ENCODE results near the gene CACNA1D.

Gene CACNA1D

GRCh38 chr3:53550005-53550620, 55.7 kb downstream of the CACNA1D start:
- CTCF ChIA-PET, result no interaction called here
- TF ChIP-seq LEF1 (IDR thresholded peaks at IDR 0.05; ENCODE audit: borderline replicate concordance) (no peak), SUZ12 (IDR thresholded peaks at IDR 0.05) (no peak), FOXM1 (IDR thresholded peaks at IDR 0.05; ENCODE audit: borderline replicate concordance) (no peak), NFRKB (IDR thresholded peaks at IDR 0.05) (no peak), FOXA1 (IDR thresholded peaks at IDR 0.05) (no peak)
- POLR2A ChIA-PET, result no interaction called here
- DNase-seq (ENCODE audit: extremely low spot score), result no peak

- ChIA-PET CTCF (no interaction called here), POLR2A (no interaction called here)
- DNase-seq (ENCODE audit: extremely low spot score), result no peak
- TF ChIP-seq ELF4 (IDR thresholded peaks at IDR 0.05), result no peak
- no peak for TF ChIP-seq FOXA1 (IDR thresholded peaks at IDR 0.05)
- TF ChIP-seq ZNF384 (IDR thresholded peaks at IDR 0.05), result no peak
- TF ChIP-seq CTBP1 (IDR thresholded peaks at IDR 0.05; ENCODE audit: borderline replicate concordance), result no peak
- TF ChIP-seq TARDBP (IDR thresholded peaks at IDR 0.05), result no peak
- no peak for TF ChIP-seq SUZ12 (IDR thresholded peaks at IDR 0.05)
- no peak for TF ChIP-seq NFRKB (IDR thresholded peaks at IDR 0.05)
- TF ChIP-seq PKNOX1 (IDR thresholded peaks at IDR 0.05), result no peak
Measured at GRCh38 chr3:53551324-53551723, 56.9 kb downstream of the CACNA1D start.

GRCh38 chr3:53552730-53553129, 58.3 kb downstream of the CACNA1D start:
- no peak for TF ChIP-seq CTBP1 (IDR thresholded peaks at IDR 0.05; ENCODE audit: borderline replicate concordance)
- no peak for TF ChIP-seq SP1 (IDR thresholded peaks at IDR 0.05)
- TF ChIP-seq SUZ12 (IDR thresholded peaks at IDR 0.05), result no peak
- TF ChIP-seq ZNF384 (IDR thresholded peaks at IDR 0.05), result no peak
- TF ChIP-seq PKNOX1 (IDR thresholded peaks at IDR 0.05), result no peak
- TF ChIP-seq L3MBTL2 (conservative IDR thresholded peaks at IDR 0.05), result no peak
- no peak for TF ChIP-seq ARNT (IDR thresholded peaks at IDR 0.05)
- TF ChIP-seq ELF4 (IDR thresholded peaks at IDR 0.05), result no peak
- no peak for TF ChIP-seq TARDBP (IDR thresholded peaks at IDR 0.05)
- no peak for TF ChIP-seq FOXM1 (IDR thresholded peaks at IDR 0.05; ENCODE audit: borderline replicate concordance)
- TF ChIP-seq HDGF (IDR thresholded peaks at IDR 0.05; ENCODE audit: borderline replicate concordance), result no peak
- no peak for TF ChIP-seq NFRKB (IDR thresholded peaks at IDR 0.05)
- DNase-seq (ENCODE audit: extremely low spot score), result no peak
- ChIA-PET CTCF (no interaction called here), POLR2A (no interaction called here)

- no peak for DNase-seq (ENCODE audit: extremely low spot score)
- TF ChIP-seq LEF1 (IDR thresholded peaks at IDR 0.05; ENCODE audit: borderline replicate concordance) (no peak), PKNOX1 (IDR thresholded peaks at IDR 0.05) (no peak), CTBP1 (IDR thresholded peaks at IDR 0.05; ENCODE audit: borderline replicate concordance) (no peak), ELF4 (IDR thresholded peaks at IDR 0.05) (no peak), TARDBP (IDR thresholded peaks at IDR 0.05) (no peak), ARNT (IDR thresholded peaks at IDR 0.05) (no peak), NFRKB (IDR thresholded peaks at IDR 0.05) (no peak)
- ChIA-PET POLR2A (no interaction called here), CTCF (no interaction called here)
Measured at GRCh38 chr3:53553200-53553599, 58.8 kb downstream of the CACNA1D start.

GRCh38 chr3:53554559-53555067, 60.2 kb downstream of the CACNA1D start:
- ChIA-PET CTCF (no interaction called here), POLR2A (no interaction called here)
- DNase-seq (ENCODE audit: extremely low spot score), result no peak
- TF ChIP-seq BHLHE40 (IDR thresholded peaks at IDR 0.05; ENCODE audit: borderline replicate concordance), result no peak
- TF ChIP-seq NFRKB (IDR thresholded peaks at IDR 0.05), result no peak
- TF ChIP-seq FOXM1 (IDR thresholded peaks at IDR 0.05; ENCODE audit: borderline replicate concordance), result no peak
- no peak for TF ChIP-seq FOXA1 (IDR thresholded peaks at IDR 0.05)
- no peak for TF ChIP-seq SP1 (IDR thresholded peaks at IDR 0.05)
- TF ChIP-seq HDGF (IDR thresholded peaks at IDR 0.05; ENCODE audit: borderline replicate concordance), result no peak
- TF ChIP-seq ELF4 (IDR thresholded peaks at IDR 0.05), result no peak
- TF ChIP-seq ZNF384 (IDR thresholded peaks at IDR 0.05), result no peak
- no peak for TF ChIP-seq SUZ12 (IDR thresholded peaks at IDR 0.05)
- no peak for TF ChIP-seq L3MBTL2 (conservative IDR thresholded peaks at IDR 0.05)
- no peak for TF ChIP-seq FOXK2 (IDR thresholded peaks at IDR 0.05)
- TF ChIP-seq ARNT (IDR thresholded peaks at IDR 0.05), result no peak
- no peak for TF ChIP-seq CTBP1 (IDR thresholded peaks at IDR 0.05; ENCODE audit: borderline replicate concordance)
- no peak for TF ChIP-seq LEF1 (IDR thresholded peaks at IDR 0.05; ENCODE audit: borderline replicate concordance)
- TF ChIP-seq PKNOX1 (IDR thresholded peaks at IDR 0.05), result no peak
- no peak for TF ChIP-seq TARDBP (IDR thresholded peaks at IDR 0.05)

GRCh38 chr3:53555068-53555588, 60.7 kb downstream of the CACNA1D start:
- POLR2A ChIA-PET, result no interaction called here
- no peak for TF ChIP-seq HDGF (IDR thresholded peaks at IDR 0.05; ENCODE audit: borderline replicate concordance)
- no peak for TF ChIP-seq TARDBP (IDR thresholded peaks at IDR 0.05)
- no peak for TF ChIP-seq PKNOX1 (IDR thresholded peaks at IDR 0.05)
- no peak for TF ChIP-seq LEF1 (IDR thresholded peaks at IDR 0.05; ENCODE audit: borderline replicate concordance)
- no peak for TF ChIP-seq FOXA1 (IDR thresholded peaks at IDR 0.05)
- no peak for TF ChIP-seq FOXM1 (IDR thresholded peaks at IDR 0.05; ENCODE audit: borderline replicate concordance)
- no peak for TF ChIP-seq SP1 (IDR thresholded peaks at IDR 0.05)
- CTCF ChIA-PET, result no interaction called here
- no peak for DNase-seq (ENCODE audit: extremely low spot score)

All from HEK293T (cell line).